BLaER1 (cell line): ENCODE data around the gene UNG.

Experiments
- H3K27ac ChIP-seq: shearing (Covaris generic); formaldehyde crosslinking; 2 replicates; pipeline ENCODE4 v1.8.1; 2022
- H3K27me3 ChIP-seq: shearing (Covaris generic); formaldehyde crosslinking; 2 replicates; pipeline ENCODE4 v1.8.1; 2022
- H3K36me3 ChIP-seq: shearing (Covaris generic); formaldehyde crosslinking; 2 replicates; pipeline ENCODE4 v1.8.1; 2022
- H3K4me1 ChIP-seq: shearing (Covaris generic); formaldehyde crosslinking; 2 replicates; pipeline ENCODE4 v1.8.1; 2022
- H3K4me2 ChIP-seq: shearing (Covaris generic); formaldehyde crosslinking; 2 replicates; pipeline ENCODE4 v1.8.1; 2022
- H3K4me3 ChIP-seq: shearing (Covaris generic); formaldehyde crosslinking; 2 replicates; pipeline ENCODE4 v1.8.1; 2022
- H3K9ac ChIP-seq: shearing (Covaris generic); formaldehyde crosslinking; 2 replicates; pipeline ENCODE4 v1.8.1; 2022
- H3K9me3 ChIP-seq: shearing (Covaris generic); formaldehyde crosslinking; 2 replicates; pipeline ENCODE4 v1.8.1; 2022
- H4K20me1 ChIP-seq: shearing (Covaris generic); formaldehyde crosslinking; 2 replicates; pipeline ENCODE4 v1.8.1; 2022
- Cebpa-rat ChIP-seq: shearing (Covaris generic); IDR thresholded peaks from 2 replicates; pipeline ENCODE4 v1.8.1; 2022

Gene UNG

DNA sequence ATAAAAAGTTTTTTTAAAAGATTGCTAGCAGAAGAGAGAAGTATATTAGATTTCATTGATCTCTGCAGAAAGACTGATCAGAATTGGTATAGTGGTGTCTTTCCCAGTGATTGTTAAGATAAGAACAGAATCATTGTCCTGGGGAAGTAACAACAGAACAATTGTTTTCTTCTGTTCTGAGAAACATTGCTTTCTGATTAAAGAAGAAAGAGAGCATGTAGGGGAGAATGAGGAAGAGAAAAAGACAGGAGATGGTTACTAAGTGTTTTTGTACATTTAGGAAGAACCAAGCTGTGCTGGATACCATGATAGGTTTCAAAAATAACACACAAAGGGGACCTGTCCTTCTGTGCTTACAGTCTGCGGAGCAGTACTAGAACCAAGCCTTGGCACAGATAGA lies 40.0 kb upstream of the UNG start:
- no peak for TF ChIP-seq Cebpa-rat

DNA sequence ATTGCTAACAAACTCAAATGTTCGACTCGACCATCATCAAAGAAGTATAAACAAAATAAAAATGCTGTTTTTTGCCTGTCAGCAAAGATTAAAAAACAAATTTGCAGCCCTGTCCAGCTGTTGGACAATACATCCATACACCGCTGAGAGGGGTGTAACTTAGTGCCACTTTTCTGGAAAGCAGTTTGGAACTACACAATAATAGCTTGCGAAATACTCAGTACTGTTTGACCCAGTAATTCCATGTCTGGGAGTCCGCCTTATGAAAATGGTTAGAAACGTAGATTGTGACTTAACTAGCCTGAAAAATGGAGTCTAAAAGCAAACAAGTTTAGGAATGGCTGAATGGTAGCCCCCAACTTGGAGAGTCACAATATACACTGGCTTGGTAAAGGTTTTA lies 38.6 kb upstream of the UNG start:
- H3K27ac ChIP-seq = no peak overlapping the region
- no peak overlapping the region for H3K9ac ChIP-seq
- H3K36me3 ChIP-seq = peaks cover 56% of the 10 kb centered on the region
- H3K4me1 ChIP-seq = peaks cover 7% of the 10 kb centered on the region
- H4K20me1 ChIP-seq = no peaks in the 10 kb centered on the region
- no peaks in the 10 kb centered on the region for H3K27me3 ChIP-seq
- H3K4me3 ChIP-seq = no peak overlapping the region
- TF ChIP-seq Cebpa-rat = peak; percentile 12; the same call in 1 of the 2 replicates
- H3K4me2 ChIP-seq = no peak overlapping the region
- H3K9me3 ChIP-seq = peaks cover 10% of the 10 kb centered on the region

More for the DNA sequence above, 40.0 kb upstream of the UNG start:
- peaks cover 42% of the 10 kb centered on the region for H3K36me3 ChIP-seq
- no peak overlapping the region for H3K4me3 ChIP-seq
- no peaks in the 10 kb centered on the region for H3K27me3 ChIP-seq
- no peak overlapping the region for H3K27ac ChIP-seq
- no peak overlapping the region for H3K9ac ChIP-seq
- H3K4me1 ChIP-seq = peaks cover 14% of the 10 kb centered on the region
- no peak overlapping the region for H3K4me2 ChIP-seq
- no peaks in the 10 kb centered on the region for H3K9me3 ChIP-seq
- no peaks in the 10 kb centered on the region for H4K20me1 ChIP-seq

DNA sequence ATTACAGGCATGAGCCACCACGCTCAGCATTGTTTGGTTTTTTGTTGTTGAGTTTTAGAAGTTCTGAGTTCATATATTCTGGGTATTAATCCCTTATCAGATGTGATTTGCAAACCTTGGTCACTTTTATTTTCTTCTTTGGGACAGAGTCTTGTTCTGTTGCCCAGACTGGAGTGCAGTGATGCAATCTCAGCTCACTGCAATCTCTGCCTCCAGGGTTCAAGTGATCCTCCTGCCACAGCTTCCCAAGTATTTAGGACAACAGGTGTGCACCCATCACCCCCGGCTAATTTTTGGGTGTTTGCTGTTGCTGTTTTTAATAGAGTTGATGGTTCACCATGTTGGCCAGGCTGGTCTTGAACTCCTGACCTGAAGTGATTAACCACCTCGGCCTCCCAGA lies 33.3 kb upstream of the UNG start:
- H3K27ac ChIP-seq = no peak overlapping the region
- peaks cover 12% of the 10 kb centered on the region for H3K9me3 ChIP-seq
- H3K4me1 ChIP-seq = no peaks in the 10 kb centered on the region
- H4K20me1 ChIP-seq = no peaks in the 10 kb centered on the region
- H3K9ac ChIP-seq = no peak overlapping the region
- no peak overlapping the region for H3K4me3 ChIP-seq
- TF ChIP-seq Cebpa-rat = no peak
- H3K36me3 ChIP-seq = peaks cover 86% of the 10 kb centered on the region
- no peaks in the 10 kb centered on the region for H3K27me3 ChIP-seq
- H3K4me2 ChIP-seq = no peak overlapping the region

DNA sequence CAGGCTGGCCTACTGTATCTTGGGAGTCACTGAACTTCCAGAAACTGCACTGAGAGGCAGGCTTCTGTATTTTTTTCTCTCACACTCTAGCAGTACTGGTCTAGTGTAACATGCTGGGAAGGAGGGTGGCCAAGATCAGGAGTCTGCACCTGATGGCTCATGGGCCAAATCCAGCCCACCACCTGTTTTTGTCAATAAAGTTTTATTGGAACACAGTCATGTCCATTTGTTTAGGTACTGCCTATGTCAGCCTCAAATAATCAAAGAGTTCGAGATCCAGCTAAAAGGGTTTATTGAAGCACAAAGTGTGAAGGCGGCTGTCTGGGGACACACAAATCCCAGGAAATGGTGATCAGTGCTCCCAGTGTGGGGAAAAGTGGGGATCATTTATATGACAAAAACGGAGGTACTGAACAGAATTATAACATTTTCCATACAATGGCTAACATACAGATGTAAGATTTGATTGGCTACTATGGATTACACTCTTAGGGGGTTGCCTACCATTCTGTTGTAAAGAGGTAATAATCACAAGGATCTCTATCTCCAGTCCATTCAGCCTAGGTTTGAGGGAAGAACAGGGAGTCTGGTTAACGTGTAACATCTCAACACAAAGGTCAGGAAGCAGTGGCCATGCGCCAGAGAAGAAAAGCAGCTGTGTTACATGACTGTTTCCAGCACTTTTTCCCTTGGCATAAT lies 32.1 kb upstream of the UNG start:
- H3K36me3 ChIP-seq = peaks cover 88% of the 10 kb centered on the region
- no peaks in the 10 kb centered on the region for H4K20me1 ChIP-seq
- H3K27me3 ChIP-seq = no peaks in the 10 kb centered on the region
- no peak overlapping the region for H3K4me3 ChIP-seq
- peaks cover 12% of the 10 kb centered on the region for H3K9me3 ChIP-seq
- no peak overlapping the region for H3K9ac ChIP-seq
- H3K27ac ChIP-seq = no peak overlapping the region
- H3K4me1 ChIP-seq = no peaks in the 10 kb centered on the region
- no peak for TF ChIP-seq Cebpa-rat
- no peak overlapping the region for H3K4me2 ChIP-seq

DNA sequence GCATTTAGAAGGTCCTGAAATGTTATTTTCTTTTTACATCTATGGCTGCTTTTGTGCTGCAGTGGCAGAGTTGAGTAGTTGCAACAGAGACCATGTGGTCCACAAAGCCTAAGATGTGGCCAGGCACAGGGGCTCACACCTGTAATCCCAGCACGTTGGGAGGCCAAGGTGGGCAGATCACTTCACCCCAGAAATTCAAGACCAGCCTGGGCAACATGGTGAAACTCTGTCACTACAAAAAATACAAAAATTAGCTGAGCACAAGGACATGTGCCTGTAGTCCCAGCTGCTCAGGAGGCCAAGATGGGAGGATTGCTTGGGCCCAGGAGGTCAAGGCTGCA lies 31.6 kb upstream of the UNG start:
- Histone ChIP-seq H3K4me3 (no peak overlapping the region), H3K36me3 (peaks cover 88% of the 10 kb centered on the region), H3K27me3 (no peaks in the 10 kb centered on the region), H4K20me1 (no peaks in the 10 kb centered on the region), H3K4me2 (no peak overlapping the region), H3K9ac (no peak overlapping the region), H3K4me1 (no peaks in the 10 kb centered on the region), H3K9me3 (peaks cover 12% of the 10 kb centered on the region), H3K27ac (no peak overlapping the region)
- no peak for TF ChIP-seq Cebpa-rat

DNA sequence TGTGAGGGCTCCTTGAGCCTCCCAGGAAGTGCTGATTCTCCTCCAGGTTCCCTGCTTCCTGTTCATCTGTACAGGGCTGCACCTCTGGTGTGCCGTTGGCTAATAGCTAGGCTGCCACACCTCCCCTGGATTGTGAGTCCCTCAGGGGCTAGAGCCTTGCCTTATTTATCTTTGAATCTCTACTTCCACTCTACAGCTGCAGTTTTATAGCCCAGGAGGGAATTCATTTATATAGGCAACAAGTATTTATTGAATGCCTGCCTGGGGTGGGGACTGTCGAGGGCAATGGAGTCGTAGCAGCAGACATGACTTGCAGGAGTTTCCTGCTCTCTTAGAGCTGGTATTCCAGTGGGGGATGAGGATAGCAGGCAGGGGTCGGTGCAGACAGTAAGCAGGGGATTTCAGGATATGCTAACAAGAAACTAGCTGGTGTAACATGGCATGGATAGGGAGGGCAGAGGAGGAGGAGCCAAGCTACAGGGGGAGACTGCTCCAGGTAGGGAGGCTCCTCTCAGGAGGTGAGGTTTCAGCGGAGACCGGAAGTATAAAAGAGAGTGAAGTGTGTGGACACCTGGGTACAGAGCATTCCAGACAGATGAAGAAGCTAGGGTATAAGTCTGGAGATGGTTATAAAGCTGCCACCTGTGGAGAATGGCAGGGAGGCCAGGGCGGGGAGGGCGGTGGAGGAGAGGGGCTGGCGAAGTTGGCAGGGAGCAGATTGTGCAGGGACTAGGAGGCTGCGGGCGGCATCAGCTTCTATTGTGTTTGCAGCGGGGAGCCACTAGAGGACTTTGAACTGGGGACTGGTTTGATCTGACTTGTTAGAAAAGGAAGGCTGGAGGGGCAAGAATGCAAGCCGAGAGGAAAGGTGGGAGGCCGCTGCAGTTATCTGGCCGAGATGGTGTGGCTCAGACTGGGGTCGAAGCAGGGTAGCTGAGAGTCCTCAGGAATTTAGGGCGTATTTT lies 27.8 kb upstream of the UNG start:
- no peak for TF ChIP-seq Cebpa-rat
- Histone ChIP-seq H3K4me3 (no peak overlapping the region), H3K4me2 (no peak overlapping the region), H3K9ac (no peak overlapping the region), H4K20me1 (no peaks in the 10 kb centered on the region), H3K9me3 (no peaks in the 10 kb centered on the region), H3K4me1 (no peaks in the 10 kb centered on the region), H3K36me3 (peaks cover 90% of the 10 kb centered on the region), H3K27me3 (no peaks in the 10 kb centered on the region), H3K27ac (no peak overlapping the region)

DNA sequence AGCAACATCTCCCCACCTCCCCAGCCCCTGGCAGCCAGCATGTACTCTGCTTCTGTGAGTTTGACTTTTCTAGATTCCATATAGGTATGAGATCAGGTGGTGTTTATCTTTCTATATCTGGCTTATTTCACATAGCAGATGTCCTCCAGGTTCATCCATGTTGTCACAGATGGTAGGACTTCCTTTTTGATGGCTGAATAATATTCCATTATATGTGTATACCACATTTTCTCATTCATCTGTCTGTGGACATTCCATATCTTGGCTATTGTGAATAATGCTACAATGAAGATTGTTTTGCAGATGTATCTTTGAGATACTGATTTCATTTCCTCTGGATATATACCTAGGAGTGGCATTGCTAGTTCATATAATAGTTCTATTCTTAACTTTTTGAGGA lies 22.5 kb upstream of the UNG start:
- H4K20me1 ChIP-seq = no peaks in the 10 kb centered on the region
- no peak for TF ChIP-seq Cebpa-rat
- peaks cover 69% of the 10 kb centered on the region for H3K36me3 ChIP-seq
- H3K4me1 ChIP-seq = no peaks in the 10 kb centered on the region
- H3K9me3 ChIP-seq = 0 out of 2 replicates have a peak, but pooled peaks cover 6% of the 10 kb centered on the region
- no peak overlapping the region for H3K4me2 ChIP-seq
- H3K27ac ChIP-seq = no peak overlapping the region
- H3K9ac ChIP-seq = no peak overlapping the region
- H3K27me3 ChIP-seq = no peaks in the 10 kb centered on the region
- H3K4me3 ChIP-seq = no peak overlapping the region

DNA sequence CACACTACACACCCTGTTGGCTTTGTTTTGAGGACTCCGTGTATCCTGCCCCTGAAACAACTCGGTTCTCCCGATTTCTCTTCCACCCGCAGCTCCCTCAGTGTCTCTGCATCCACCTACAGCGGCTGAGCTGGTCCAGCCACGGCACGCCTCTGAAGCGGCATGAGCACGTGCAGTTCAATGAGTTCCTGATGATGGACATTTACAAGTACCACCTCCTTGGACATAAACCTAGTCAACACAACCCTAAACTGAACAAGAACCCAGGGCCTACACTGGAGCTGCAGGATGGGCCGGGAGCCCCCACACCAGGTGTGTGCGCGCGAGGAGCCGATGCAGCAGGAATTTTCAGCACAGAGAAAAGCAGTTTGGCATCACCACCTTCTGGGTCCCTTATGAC lies 14.6 kb upstream of the UNG start:
- Histone ChIP-seq H3K36me3 (peaks cover 84% of the 10 kb centered on the region), H3K4me2 (no peak overlapping the region), H3K4me1 (peaks cover 9% of the 10 kb centered on the region), H3K9me3 (0 out of 2 replicates have a peak, but pooled peaks cover 6% of the 10 kb centered on the region), H3K27me3 (no peaks in the 10 kb centered on the region), H3K27ac (no peak overlapping the region), H3K9ac (no peak overlapping the region), H4K20me1 (no peaks in the 10 kb centered on the region), H3K4me3 (no peak overlapping the region)
- TF ChIP-seq Cebpa-rat = no peak

DNA sequence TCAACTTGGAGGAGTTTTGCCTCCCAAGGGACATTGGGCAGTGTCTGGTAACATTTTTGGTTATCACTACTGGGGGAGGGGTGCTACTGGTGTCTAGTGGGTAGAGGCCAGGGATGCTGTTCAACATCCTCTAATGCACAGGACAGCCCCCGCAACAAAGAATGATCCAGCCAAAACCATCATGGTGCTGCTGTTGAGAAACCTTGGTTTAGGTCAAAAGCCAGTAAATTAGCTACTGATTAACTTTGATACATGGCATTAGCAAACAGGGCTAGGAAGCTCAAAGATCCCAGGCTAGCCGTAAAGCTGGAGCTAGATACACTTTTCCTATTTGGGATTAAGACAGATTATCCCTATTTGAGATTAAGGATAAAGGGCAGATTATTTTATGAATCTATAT lies 13.0 kb upstream of the UNG start:
- peaks cover 91% of the 10 kb centered on the region for H3K36me3 ChIP-seq

DNA sequence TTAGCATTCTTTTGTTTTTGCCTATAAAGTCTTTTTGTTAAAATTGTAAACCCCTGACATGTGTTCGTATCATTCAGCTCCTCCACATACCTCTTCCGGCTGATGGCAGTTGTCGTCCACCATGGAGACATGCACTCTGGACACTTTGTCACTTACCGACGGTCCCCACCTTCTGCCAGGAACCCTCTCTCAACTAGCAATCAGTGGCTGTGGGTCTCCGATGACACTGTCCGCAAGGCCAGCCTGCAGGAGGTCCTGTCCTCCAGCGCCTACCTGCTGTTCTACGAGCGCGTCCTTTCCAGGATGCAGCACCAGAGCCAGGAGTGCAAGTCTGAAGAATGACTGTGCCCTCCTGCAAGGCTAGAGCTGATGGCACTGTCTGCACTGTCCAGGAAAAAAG lies 11.8 kb upstream of the UNG start:
- TF ChIP-seq Cebpa-rat = no peak
- Histone ChIP-seq H3K4me2 (no peak overlapping the region), H3K27me3 (no peaks in the 10 kb centered on the region), H3K9ac (no peak overlapping the region), H3K4me1 (peaks cover 36% of the 10 kb centered on the region), H3K36me3 (peaks cover 92% of the 10 kb centered on the region), H4K20me1 (0 out of 2 replicates have a peak, but pooled peaks cover 5% of the 10 kb centered on the region), H3K4me3 (no peak overlapping the region), H3K9me3 (no peaks in the 10 kb centered on the region), H3K27ac (no peak overlapping the region)

More for the DNA sequence above, 13.0 kb upstream of the UNG start:
- Histone ChIP-seq H3K27me3 (no peaks in the 10 kb centered on the region), H3K4me3 (no peak overlapping the region), H3K4me2 (no peak overlapping the region; the same call in 1 of the 2 replicates), H3K9ac (no peak overlapping the region), H3K4me1 (peaks cover 25% of the 10 kb centered on the region), H3K27ac (no peak overlapping the region), H4K20me1 (0 out of 2 replicates have a peak, but pooled peaks cover 5% of the 10 kb centered on the region), H3K9me3 (no peaks in the 10 kb centered on the region)
- no peak for TF ChIP-seq Cebpa-rat
